Measurements from ENCODE around the gene ARHGEF4.

GRCh38 chr2:130834931-130835765 lies 1.6 kb upstream of the ARHGEF4 start:
- no peak for TF ChIP-seq EZH2phosphoT487 (IDR thresholded peaks at IDR 0.05; ENCODE audit: borderline replicate concordance)
- TF ChIP-seq, protein P1, sequence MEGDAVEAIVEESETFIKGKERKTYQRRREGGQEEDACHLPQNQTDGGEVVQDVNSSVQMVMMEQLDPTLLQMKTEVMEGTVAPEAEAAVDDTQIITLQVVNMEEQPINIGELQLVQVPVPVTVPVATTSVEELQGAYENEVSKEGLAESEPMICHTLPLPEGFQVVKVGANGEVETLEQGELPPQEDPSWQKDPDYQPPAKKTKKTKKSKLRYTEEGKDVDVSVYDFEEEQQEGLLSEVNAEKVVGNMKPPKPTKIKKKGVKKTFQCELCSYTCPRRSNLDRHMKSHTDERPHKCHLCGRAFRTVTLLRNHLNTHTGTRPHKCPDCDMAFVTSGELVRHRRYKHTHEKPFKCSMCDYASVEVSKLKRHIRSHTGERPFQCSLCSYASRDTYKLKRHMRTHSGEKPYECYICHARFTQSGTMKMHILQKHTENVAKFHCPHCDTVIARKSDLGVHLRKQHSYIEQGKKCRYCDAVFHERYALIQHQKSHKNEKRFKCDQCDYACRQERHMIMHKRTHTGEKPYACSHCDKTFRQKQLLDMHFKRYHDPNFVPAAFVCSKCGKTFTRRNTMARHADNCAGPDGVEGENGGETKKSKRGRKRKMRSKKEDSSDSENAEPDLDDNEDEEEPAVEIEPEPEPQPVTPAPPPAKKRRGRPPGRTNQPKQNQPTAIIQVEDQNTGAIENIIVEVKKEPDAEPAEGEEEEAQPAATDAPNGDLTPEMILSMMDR (conservative IDR thresholded peaks at IDR 0.05; ENCODE audit: low read length) = no peak

All from Loucy (cell line).